Ectodermal cell (in vitro differentiated cells): ENCODE measurements around the gene RANBP1.

Experiments
- H3K27ac ChIP-seq: 2 replicates; pipeline ENCODE4 v1.7.0; 2013; ENCODE audit warnings: mild to moderate bottlenecking, low read depth, low read length; ENCODE audit not compliant: insufficient read depth, poor library complexity, severe bottlenecking
- H3K27me3 ChIP-seq: 2 replicates; pipeline ENCODE4 v1.7.0; 2013; ENCODE audit warnings: mild to moderate bottlenecking, low read length; ENCODE audit not compliant: insufficient read depth, control insufficient read depth, poor library complexity, severe bottlenecking
- H3K36me3 ChIP-seq: one replicate; pipeline ENCODE4 v1.7.0; 2013; ENCODE audit warnings: low read length; ENCODE audit not compliant: control insufficient read depth, insufficient read depth
- H3K4me1 ChIP-seq: one replicate; pipeline ENCODE4 v1.7.0; 2013; ENCODE audit warnings: low read length; ENCODE audit not compliant: control insufficient read depth, insufficient read depth
- H3K4me3 ChIP-seq: 2 replicates; pipeline ENCODE4 v1.7.0; 2013; ENCODE audit warnings: low read depth, low read length, control low read depth; ENCODE audit not compliant: insufficient read depth
- H3K9me3 ChIP-seq: 2 replicates; pipeline ENCODE4 v1.7.0; 2013; ENCODE audit warnings: mild to moderate bottlenecking, low read length, moderate library complexity; ENCODE audit not compliant: control insufficient read depth
- WGBS, 2 experiments: methylation state at CpG; one replicate each; pipeline ENCODE4 v1.1.7; 2013; ENCODE audit warnings: missing lambda C conversion rate in 2 of 2; 5-methylcytosine and 5-hydroxymethylcytosine counted together

Gene RANBP1

GRCh38 chr22:20167643-20168322 is 51.9 kb downstream of the RANBP1 start:
- no peaks in the 10 kb centered on the region for H3K4me1 ChIP-seq
- WGBS, 2 experiments, result 81% methylated on average over 19 of the region's 19 CpGs
- H3K36me3 ChIP-seq, result no peaks in the 10 kb centered on the region
- H3K4me3 ChIP-seq, result no peak overlapping the region
- H3K9me3 ChIP-seq, result no peaks in the 10 kb centered on the region
- H3K27ac ChIP-seq, result no peak overlapping the region
- H3K27me3 ChIP-seq, result no peaks in the 10 kb centered on the region

GRCh38 chr22:20169253-20169822 is 53.4 kb downstream of the RANBP1 start:
- Histone ChIP-seq H3K27ac (no peak overlapping the region), H3K4me1 (peaks cover 12% of the 10 kb centered on the region), H3K9me3 (no peaks in the 10 kb centered on the region), H3K27me3 (no peaks in the 10 kb centered on the region), H3K36me3 (no peaks in the 10 kb centered on the region), H3K4me3 (no peak overlapping the region)
- WGBS, 2 experiments, result 83% methylated on average over 10 of the region's 10 CpGs

- H3K27ac ChIP-seq, result no peak overlapping the region
- 89 to 91% methylated on average over 13 of the region's 13 CpGs for WGBS, 2 experiments
- no peaks in the 10 kb centered on the region for H3K9me3 ChIP-seq
- no peaks in the 10 kb centered on the region for H3K36me3 ChIP-seq
- H3K4me1 ChIP-seq, result peaks cover 16% of the 10 kb centered on the region
- H3K4me3 ChIP-seq, result no peak overlapping the region
- no peaks in the 10 kb centered on the region for H3K27me3 ChIP-seq
Observed at GRCh38 chr22:20170170-20170569, 54.3 kb downstream of the RANBP1 start.

- WGBS, 2 experiments, result 95% methylated on average over 12 of the region's 12 CpGs
- Histone ChIP-seq H3K27ac (no peak overlapping the region), H3K27me3 (no peaks in the 10 kb centered on the region)
Observed at GRCh38 chr22:20171288-20172140, 55.6 kb downstream of the RANBP1 start.

GRCh38 chr22:20172141-20172613 is 56.3 kb downstream of the RANBP1 start:
- Histone ChIP-seq H3K4me1 (peaks cover 16% of the 10 kb centered on the region), H3K27ac (no peak overlapping the region), H3K36me3 (no peaks in the 10 kb centered on the region), H3K9me3 (no peaks in the 10 kb centered on the region), H3K4me3 (no peak overlapping the region), H3K27me3 (no peaks in the 10 kb centered on the region)
- 95% methylated on average over 10 of the region's 10 CpGs for WGBS, 2 experiments

More at GRCh38 chr22:20171288-20172140, 55.6 kb downstream of the RANBP1 start:
- Histone ChIP-seq H3K4me1 (peaks cover 16% of the 10 kb centered on the region), H3K9me3 (no peaks in the 10 kb centered on the region), H3K36me3 (no peaks in the 10 kb centered on the region), H3K4me3 (no peak overlapping the region)

- H3K27ac ChIP-seq, result no peak overlapping the region
- WGBS, 2 experiments, result 89 to 91% methylated on average over 11 of the region's 11 CpGs
- no peaks in the 10 kb centered on the region for H3K36me3 ChIP-seq
- no peak overlapping the region for H3K4me3 ChIP-seq
- peaks cover 19% of the 10 kb centered on the region for H3K4me1 ChIP-seq
- no peaks in the 10 kb centered on the region for H3K9me3 ChIP-seq
- H3K27me3 ChIP-seq, result no peaks in the 10 kb centered on the region
Observed at GRCh38 chr22:20173246-20173645, 57.3 kb downstream of the RANBP1 start.

- peaks cover 19% of the 10 kb centered on the region for H3K4me1 ChIP-seq
- no peaks in the 10 kb centered on the region for H3K9me3 ChIP-seq
- no peaks in the 10 kb centered on the region for H3K27me3 ChIP-seq
- H3K36me3 ChIP-seq, result no peaks in the 10 kb centered on the region
- no peak overlapping the region for H3K4me3 ChIP-seq
- 82 to 84% methylated on average over 10 of the region's 10 CpGs for WGBS, 2 experiments
- no peak overlapping the region for H3K27ac ChIP-seq
Observed at GRCh38 chr22:20173772-20174171, 57.9 kb downstream of the RANBP1 start.

GRCh38 chr22:20174785-20175596 is 59.1 kb downstream of the RANBP1 start:
- H3K27ac ChIP-seq, result no peak overlapping the region
- WGBS, 2 experiments, result 73 to 78% methylated on average over 19 of the region's 19 CpGs
- H3K27me3 ChIP-seq, result no peaks in the 10 kb centered on the region
- H3K36me3 ChIP-seq, result no peaks in the 10 kb centered on the region
- H3K4me3 ChIP-seq, result no peak overlapping the region
- H3K9me3 ChIP-seq, result no peaks in the 10 kb centered on the region
- peaks cover 19% of the 10 kb centered on the region for H3K4me1 ChIP-seq

- no peaks in the 10 kb centered on the region for H3K9me3 ChIP-seq
- H3K27ac ChIP-seq, result no peak overlapping the region
- no peak overlapping the region for H3K4me3 ChIP-seq
- H3K4me1 ChIP-seq, result peaks cover 19% of the 10 kb centered on the region
- WGBS, 2 experiments, result 85 to 86% methylated on average over 12 of the region's 12 CpGs
- no peaks in the 10 kb centered on the region for H3K36me3 ChIP-seq
- H3K27me3 ChIP-seq, result no peaks in the 10 kb centered on the region
Observed at GRCh38 chr22:20175597-20175900, 59.6 kb downstream of the RANBP1 start.
